B cell (primary cell): ENCODE results near the gene CGNL1.

Experiments
- EZH2 ChIP-seq: IDR thresholded peaks from 2 replicates; pipeline ENCODE4 v1.6.1; 2012; ENCODE audit warnings: borderline replicate concordance, low read depth, mild to moderate bottlenecking, moderate library complexity, low read length; ENCODE audit not compliant: insufficient read depth, poor library complexity, severe bottlenecking
- TF ChIP-seq, protein P1 (sequence below): fragments of 200-600 bp; IDR thresholded peaks from one replicate; pipeline ENCODE4 v1.8.0; 2022; ENCODE audit warnings: antibody characterized with exemption, mild to moderate bottlenecking

GRCh38 chr15:57485869-57486268, 109.6 kb downstream of the CGNL1 start:
- TF ChIP-seq, protein P1, sequence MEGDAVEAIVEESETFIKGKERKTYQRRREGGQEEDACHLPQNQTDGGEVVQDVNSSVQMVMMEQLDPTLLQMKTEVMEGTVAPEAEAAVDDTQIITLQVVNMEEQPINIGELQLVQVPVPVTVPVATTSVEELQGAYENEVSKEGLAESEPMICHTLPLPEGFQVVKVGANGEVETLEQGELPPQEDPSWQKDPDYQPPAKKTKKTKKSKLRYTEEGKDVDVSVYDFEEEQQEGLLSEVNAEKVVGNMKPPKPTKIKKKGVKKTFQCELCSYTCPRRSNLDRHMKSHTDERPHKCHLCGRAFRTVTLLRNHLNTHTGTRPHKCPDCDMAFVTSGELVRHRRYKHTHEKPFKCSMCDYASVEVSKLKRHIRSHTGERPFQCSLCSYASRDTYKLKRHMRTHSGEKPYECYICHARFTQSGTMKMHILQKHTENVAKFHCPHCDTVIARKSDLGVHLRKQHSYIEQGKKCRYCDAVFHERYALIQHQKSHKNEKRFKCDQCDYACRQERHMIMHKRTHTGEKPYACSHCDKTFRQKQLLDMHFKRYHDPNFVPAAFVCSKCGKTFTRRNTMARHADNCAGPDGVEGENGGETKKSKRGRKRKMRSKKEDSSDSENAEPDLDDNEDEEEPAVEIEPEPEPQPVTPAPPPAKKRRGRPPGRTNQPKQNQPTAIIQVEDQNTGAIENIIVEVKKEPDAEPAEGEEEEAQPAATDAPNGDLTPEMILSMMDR = no peak
- TF ChIP-seq EZH2 = no peak
